GM12874 (cell line): ENCODE results near the gene FEM1B.

ENCODE experiments used
- TF ChIP-seq, protein P1 (sequence below): IDR thresholded peaks from 2 replicates; pipeline ENCODE4 v1.5.1; 2011; ENCODE audit warnings: low read depth, mild to moderate bottlenecking, control low read depth, low read length, moderate library complexity; ENCODE audit not compliant: insufficient read depth

The FEM1B gene

GRCh38 chr15:68249058-68249713 is 28.4 kb upstream of the FEM1B start:
- TF ChIP-seq, protein P1, sequence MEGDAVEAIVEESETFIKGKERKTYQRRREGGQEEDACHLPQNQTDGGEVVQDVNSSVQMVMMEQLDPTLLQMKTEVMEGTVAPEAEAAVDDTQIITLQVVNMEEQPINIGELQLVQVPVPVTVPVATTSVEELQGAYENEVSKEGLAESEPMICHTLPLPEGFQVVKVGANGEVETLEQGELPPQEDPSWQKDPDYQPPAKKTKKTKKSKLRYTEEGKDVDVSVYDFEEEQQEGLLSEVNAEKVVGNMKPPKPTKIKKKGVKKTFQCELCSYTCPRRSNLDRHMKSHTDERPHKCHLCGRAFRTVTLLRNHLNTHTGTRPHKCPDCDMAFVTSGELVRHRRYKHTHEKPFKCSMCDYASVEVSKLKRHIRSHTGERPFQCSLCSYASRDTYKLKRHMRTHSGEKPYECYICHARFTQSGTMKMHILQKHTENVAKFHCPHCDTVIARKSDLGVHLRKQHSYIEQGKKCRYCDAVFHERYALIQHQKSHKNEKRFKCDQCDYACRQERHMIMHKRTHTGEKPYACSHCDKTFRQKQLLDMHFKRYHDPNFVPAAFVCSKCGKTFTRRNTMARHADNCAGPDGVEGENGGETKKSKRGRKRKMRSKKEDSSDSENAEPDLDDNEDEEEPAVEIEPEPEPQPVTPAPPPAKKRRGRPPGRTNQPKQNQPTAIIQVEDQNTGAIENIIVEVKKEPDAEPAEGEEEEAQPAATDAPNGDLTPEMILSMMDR, result no peak

GRCh38 chr15:68252925-68253534 is 24.5 kb upstream of the FEM1B start:
- TF ChIP-seq, protein P1, result peak; percentile 75

DNA sequence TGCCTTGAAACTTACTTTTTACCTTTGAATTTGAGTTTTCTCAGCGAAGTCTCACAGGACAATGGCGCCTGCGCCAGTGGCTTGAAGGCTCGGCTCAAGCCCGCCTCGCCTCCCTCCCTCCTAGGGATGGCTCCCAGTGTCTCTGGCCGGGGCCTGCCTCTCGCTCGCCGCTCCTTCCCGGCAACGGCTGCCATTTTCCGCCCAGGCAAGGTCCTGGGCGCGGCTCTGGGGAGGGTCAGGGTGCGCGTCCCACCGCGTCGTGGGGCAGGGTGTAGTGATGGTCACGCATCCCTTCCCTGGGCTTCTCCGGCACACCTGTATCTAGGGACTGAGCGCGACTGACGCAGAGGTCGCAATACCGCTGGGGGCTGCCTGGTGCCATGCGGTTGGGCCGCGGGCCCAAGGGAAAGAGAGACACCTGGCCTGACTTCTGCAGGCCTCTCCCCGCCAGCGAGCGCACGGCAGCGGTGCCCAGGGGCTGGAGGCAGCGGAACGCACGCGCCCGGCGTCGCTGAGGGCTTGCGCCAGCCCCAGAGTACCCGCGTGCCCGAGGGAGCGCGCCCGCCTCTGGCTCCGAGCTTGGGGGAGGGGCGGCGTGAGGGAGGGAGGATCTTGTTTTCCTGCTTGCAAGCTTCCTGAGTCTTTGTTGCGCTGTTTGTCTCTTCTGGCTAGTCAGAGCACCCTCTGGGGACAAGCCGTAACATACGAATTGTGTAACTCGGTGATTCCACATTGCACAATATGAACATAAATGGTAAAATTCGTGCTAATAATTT is 20.7 kb upstream of the FEM1B start:
- TF ChIP-seq, protein P1, result no peak

- TF ChIP-seq, protein P1, result no peak
These were observed 18.9 kb upstream of the FEM1B start for GRCh38 chr15:68258692-68259091.

DNA sequence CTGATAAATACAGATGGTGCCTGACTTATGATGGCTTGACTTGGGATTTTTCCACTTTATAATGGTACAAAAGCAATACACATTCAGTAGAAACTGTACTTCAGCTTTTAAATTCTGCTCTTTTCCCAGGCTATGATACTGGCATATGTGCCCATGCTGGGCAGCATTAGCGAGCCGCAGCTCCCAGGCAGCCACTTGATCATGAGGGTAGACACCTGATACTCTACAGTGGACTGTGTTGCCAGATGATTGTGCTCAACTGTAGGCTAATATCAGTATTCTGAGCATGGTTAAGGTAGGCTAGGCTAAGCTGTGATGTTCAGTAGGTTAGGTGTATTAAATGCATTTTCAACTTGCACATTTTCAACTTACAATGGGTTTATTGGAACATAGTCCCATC is 17.7 kb upstream of the FEM1B start:
- TF ChIP-seq, protein P1, result no peak

DNA sequence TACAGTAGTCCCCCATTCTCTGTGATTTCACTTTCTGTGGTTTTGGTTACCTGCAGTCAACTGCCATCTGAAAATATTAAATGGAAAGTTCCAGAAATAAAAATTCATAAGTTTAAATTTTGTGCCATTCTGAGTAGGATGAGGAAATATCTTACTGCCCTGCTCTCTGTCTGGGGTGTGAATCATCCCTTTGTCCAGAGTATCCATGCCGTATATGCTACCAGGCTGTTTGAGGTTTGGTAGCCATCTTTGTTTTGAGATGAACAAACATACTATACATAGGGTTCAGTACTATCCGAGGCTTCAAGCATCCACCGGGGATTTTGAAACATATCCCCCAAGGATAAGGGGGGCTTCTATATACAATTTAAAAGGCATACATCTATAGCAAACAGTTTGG is 16.3 kb upstream of the FEM1B start:
- TF ChIP-seq, protein P1, result no peak

GRCh38 chr15:68261980-68262379 is 15.6 kb upstream of the FEM1B start:
- TF ChIP-seq, protein P1, result no peak
